RWPE2 (cell line): ENCODE measurements around the gene PCGF2.

Experiments
- ATAC-seq: fragments of 200-7000 bp; cut with Tn5 transposase; 3 replicates; pipeline ENCODE4 v1.9.1; 2021; ENCODE audit warnings: low read depth
- DNase-seq: peaks from one replicate; pipeline ENCODE4 v3.0.0-alpha.2; 2020; ENCODE audit warnings: low spot score
- H3K27ac ChIP-seq: fragments of 450-650 bp; 2 replicates; pipeline ENCODE4 v1.5.1; 2017; ENCODE audit warnings: mild to moderate bottlenecking; ENCODE audit not compliant: poor library complexity, severe bottlenecking
- H3K27me3 ChIP-seq: fragments of 250-450 bp; sonication (Bioruptor Pico); 2 replicates; pipeline ENCODE4 v1.5.1; 2021; ENCODE audit warnings: mild to moderate bottlenecking, moderate library complexity; ENCODE audit not compliant: insufficient read depth, poor library complexity, severe bottlenecking
- H3K36me3 ChIP-seq: fragments of 250-450 bp; sonication (Bioruptor Pico); 2 replicates; pipeline ENCODE4 v1.5.1; 2020; ENCODE audit warnings: low read depth, mild to moderate bottlenecking, moderate library complexity
- H3K4me1 ChIP-seq: fragments of 250-450 bp; sonication (Bioruptor Pico); 2 replicates; pipeline ENCODE4 v1.5.1; 2021; ENCODE audit warnings: mild to moderate bottlenecking, moderate library complexity; ENCODE audit not compliant: insufficient read depth, poor library complexity, severe bottlenecking
- H3K4me3 ChIP-seq: fragments of 250-450 bp; sonication (Bioruptor Pico); 2 replicates; pipeline ENCODE4 v1.5.1; 2021; ENCODE audit warnings: mild to moderate bottlenecking, moderate library complexity; ENCODE audit not compliant: severe bottlenecking
- H3K9me3 ChIP-seq: fragments of 250-450 bp; sonication (Bioruptor Pico); 2 replicates; pipeline ENCODE4 v1.5.1; 2021; ENCODE audit warnings: mild to moderate bottlenecking, moderate library complexity; ENCODE audit not compliant: severe bottlenecking
- TF ChIP-seq, protein P1 (sequence below): fragments of 450-650 bp; IDR thresholded peaks from one replicate; pipeline ENCODE4 v1.5.1; 2017; ENCODE audit warnings: mild to moderate bottlenecking, moderate library complexity; ENCODE audit not compliant: poor library complexity, severe bottlenecking

PCGF2 gene

DNA sequence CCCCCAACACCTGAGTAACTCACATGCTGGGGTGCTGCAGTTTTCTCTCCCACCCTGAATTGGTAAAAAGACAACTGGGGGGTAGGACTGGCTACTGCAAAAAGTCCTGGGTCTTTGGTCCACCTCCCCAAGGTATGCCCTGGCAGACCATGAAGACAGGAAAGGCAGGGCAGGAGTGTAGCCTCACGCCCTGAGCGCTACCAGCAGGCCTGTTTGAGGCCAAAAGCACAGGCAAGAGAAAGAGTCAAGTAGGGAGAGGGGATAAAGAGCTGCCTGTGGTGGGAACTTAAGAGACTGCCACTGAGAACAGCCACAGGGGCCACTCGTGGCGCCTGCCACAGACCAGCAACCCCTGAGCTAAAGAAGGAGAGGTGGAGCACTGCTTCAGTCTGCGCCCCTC is 18.2 kb upstream of the PCGF2 start:
- DNase-seq: no peak
- Histone ChIP-seq H3K27ac (no peak overlapping the region), H3K27me3 (no peaks in the 10 kb centered on the region), H3K4me3 (no peak overlapping the region), H3K9me3 (no peaks in the 10 kb centered on the region), H3K36me3 (peaks cover 84% of the 10 kb centered on the region), H3K4me1 (no peaks in the 10 kb centered on the region)
- TF ChIP-seq, protein P1, sequence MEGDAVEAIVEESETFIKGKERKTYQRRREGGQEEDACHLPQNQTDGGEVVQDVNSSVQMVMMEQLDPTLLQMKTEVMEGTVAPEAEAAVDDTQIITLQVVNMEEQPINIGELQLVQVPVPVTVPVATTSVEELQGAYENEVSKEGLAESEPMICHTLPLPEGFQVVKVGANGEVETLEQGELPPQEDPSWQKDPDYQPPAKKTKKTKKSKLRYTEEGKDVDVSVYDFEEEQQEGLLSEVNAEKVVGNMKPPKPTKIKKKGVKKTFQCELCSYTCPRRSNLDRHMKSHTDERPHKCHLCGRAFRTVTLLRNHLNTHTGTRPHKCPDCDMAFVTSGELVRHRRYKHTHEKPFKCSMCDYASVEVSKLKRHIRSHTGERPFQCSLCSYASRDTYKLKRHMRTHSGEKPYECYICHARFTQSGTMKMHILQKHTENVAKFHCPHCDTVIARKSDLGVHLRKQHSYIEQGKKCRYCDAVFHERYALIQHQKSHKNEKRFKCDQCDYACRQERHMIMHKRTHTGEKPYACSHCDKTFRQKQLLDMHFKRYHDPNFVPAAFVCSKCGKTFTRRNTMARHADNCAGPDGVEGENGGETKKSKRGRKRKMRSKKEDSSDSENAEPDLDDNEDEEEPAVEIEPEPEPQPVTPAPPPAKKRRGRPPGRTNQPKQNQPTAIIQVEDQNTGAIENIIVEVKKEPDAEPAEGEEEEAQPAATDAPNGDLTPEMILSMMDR: no peak
- ATAC-seq: no peak

GRCh38 chr17:38762231-38762630 is 14.1 kb upstream of the PCGF2 start:
- TF ChIP-seq, protein P1: no peak
- Histone ChIP-seq H3K27ac (no peak overlapping the region), H3K4me3 (no peak overlapping the region), H3K9me3 (no peaks in the 10 kb centered on the region), H3K36me3 (peaks cover 90% of the 10 kb centered on the region), H3K4me1 (no peaks in the 10 kb centered on the region), H3K27me3 (no peaks in the 10 kb centered on the region)
- DNase-seq: no peak
- ATAC-seq: no peak

GRCh38 chr17:38761612-38762011 is 13.5 kb upstream of the PCGF2 start:
- no peak for ATAC-seq
- H3K9me3 ChIP-seq: no peaks in the 10 kb centered on the region
- DNase-seq: no peak
- H3K4me3 ChIP-seq: no peak overlapping the region
- no peak overlapping the region for H3K27ac ChIP-seq
- no peaks in the 10 kb centered on the region for H3K27me3 ChIP-seq
- peaks cover 90% of the 10 kb centered on the region for H3K36me3 ChIP-seq
- TF ChIP-seq, protein P1: no peak
- H3K4me1 ChIP-seq: no peaks in the 10 kb centered on the region

DNA sequence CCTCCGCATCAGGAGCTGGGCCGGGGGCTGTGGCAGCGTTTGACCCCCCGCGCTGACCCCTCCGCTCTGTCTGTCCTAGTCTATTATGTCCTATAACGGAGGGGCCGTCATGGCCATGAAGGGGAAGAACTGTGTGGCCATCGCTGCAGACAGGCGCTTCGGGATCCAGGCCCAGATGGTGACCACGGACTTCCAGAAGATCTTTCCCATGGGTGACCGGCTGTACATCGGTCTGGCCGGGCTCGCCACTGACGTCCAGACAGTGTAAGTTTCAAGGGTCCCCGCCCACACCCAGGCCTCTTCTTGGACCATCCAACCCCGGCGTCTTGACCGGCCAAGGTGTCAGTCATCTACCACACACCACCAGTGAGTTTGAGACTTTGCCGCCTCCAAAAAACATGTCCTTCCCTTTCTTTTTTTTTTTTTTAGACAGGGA is 5.0 kb upstream of the PCGF2 start:
- ATAC-seq: no peak
- no peaks in the 10 kb centered on the region for H3K27me3 ChIP-seq
- peaks cover 43% of the 10 kb centered on the region for H3K36me3 ChIP-seq
- no peaks in the 10 kb centered on the region for H3K9me3 ChIP-seq
- peak overlapping the region; percentile 84 for H3K4me3 ChIP-seq
- H3K4me1 ChIP-seq: no peaks in the 10 kb centered on the region
- TF ChIP-seq, protein P1: no peak
- no peak for DNase-seq
- peak overlapping the region; percentile 84 for H3K27ac ChIP-seq

- ATAC-seq: peak; percentile 82
- Histone ChIP-seq H3K27me3 (no peaks in the 10 kb centered on the region), H3K27ac (peak within 1 kb of the TSS; percentile 84), H3K36me3 (peaks cover 37% of the 10 kb centered on the region), H3K4me1 (no peaks in the 10 kb centered on the region), H3K9me3 (no peaks in the 10 kb centered on the region), H3K4me3 (peak within 1 kb of the TSS; percentile 84)
- TF ChIP-seq, protein P1: no peak
- peak; percentile 96 for DNase-seq
Measured at GRCh38 chr17:38752308-38753070, 4.4 kb upstream of the PCGF2 start, which contains the start of gene PSMB3. Gene PSMB3 (plus strand): TSS chr17:38752741. CDS start chr17:38752827, 86 bp downstream.
